Measurements from ENCODE around the gene NEDD4L.

Gene NEDD4L

DNA sequence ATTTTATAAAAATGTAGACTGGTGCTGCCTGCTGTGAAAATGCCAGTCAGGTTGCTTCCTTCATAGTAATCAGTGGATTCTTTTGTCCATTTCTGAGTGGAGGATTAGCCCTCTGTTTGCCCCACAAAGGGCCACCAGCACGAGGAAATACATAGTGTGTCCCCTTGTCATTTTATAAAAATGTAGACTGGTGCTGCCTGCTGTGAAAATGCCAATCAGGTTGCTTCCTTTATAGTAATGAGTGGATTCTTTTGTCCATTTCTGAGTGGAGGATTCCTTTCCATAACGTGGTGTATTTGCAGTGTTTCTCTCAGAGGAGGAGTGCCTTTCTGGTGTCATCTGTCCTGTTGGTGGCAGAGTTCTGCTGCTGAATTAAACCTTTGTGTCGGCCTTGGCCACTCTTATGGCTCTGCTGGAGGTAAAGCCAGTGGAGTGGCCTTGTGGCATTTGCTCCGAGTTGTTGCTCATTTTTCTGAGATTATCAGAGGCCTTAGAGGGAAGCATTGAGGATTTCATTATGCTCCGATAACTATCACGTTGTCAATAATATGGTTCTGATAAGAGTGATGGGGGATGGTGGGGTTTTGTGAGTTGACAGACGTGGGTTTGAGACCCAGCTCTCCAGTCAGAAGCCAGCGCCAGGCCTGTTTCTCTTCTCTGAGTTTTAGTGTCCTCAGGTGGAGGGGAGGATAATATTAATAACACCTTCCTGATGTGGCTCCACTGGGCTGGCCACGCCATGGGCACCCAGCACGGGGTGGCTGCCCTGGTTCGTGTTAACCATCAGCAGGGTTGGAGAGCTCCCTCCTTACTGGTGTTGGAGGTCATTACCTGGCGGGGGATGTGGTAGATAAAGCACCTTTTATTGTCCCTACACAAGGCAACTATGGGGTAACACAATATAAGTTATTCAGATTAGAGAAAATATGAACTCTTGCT is 96.6 kb downstream of the NEDD4L start:
- Histone ChIP-seq H3K23ac (ENCODE audit: low read depth, low read length, poor library complexity) (no peak overlapping the region), H2BK5ac (ENCODE audit: low read length) (no peak overlapping the region), H3K4me3 (ENCODE audit: low read length in 2 of 2) (no peak overlapping the region), H3K9ac (ENCODE audit: low read depth, low read length, poor library complexity) (no peak overlapping the region), H4K91ac (ENCODE audit: low read depth, low read length, poor library complexity) (no peak overlapping the region), H2BK15ac (ENCODE audit: low read length) (no peak overlapping the region), H3K4ac (ENCODE audit: low read length) (no peak overlapping the region), H3K4me1 (ENCODE audit: control insufficient read depth in 2 of 2, insufficient read depth in 1 of 2, low read depth in 1 of 2, low read length in 2 of 2) (peaks cover 11 to 15% of the 10 kb centered on the region in 2 donors), H2BK12ac (ENCODE audit: low read length) (no peak overlapping the region), H2AK5ac (ENCODE audit: low read depth, low read length) (no peak overlapping the region), H3K79me1 (ENCODE audit: low read depth, low read length) (no peaks in the 10 kb centered on the region), H3K9me3 (replicated peaks in 1 of 2; ENCODE audit: control insufficient read depth in 2 of 2, insufficient read depth in 1 of 2, low read depth in 1 of 2, low read length in 2 of 2) (peaks cover 0 to 7% of the 10 kb centered on the region in 2 donors), H3K4me2 (ENCODE audit: insufficient read depth, low read length, poor library complexity, severe bottlenecking) (no peak overlapping the region), H3K27ac (replicated peaks; ENCODE audit: low read length) (no peak overlapping the region), H4K8ac (ENCODE audit: low read depth, low read length) (no peak overlapping the region), H2AFZ (ENCODE audit: low read length) (no peak overlapping the region), H3K36me3 (replicated peaks in 1 of 2; ENCODE audit: control insufficient read depth in 2 of 2, insufficient read depth in 2 of 2, low read length in 2 of 2) (no peaks in the 10 kb centered on the region), H2BK120ac (ENCODE audit: low read depth, low read length) (no peak overlapping the region), H3K27me3 (ENCODE audit: control insufficient read depth in 3 of 3, insufficient read depth in 3 of 3, low read depth in 1 of 3, low read length in 3 of 3) (no peaks in the 10 kb centered on the region), H3K18ac (ENCODE audit: low read length) (no peak overlapping the region), H3K14ac (ENCODE audit: low read length) (no peak overlapping the region)
- WGBS, 2 donors (ENCODE audit: extremely low coverage in 2 of 2, insufficient read length in 2 of 2, insufficient replicate concordance in 1 of 2), result no CpG with 5 or more reads among the region's 12 CpGs
- no peak for DNase-seq (ENCODE audit: low spot score)

DNA sequence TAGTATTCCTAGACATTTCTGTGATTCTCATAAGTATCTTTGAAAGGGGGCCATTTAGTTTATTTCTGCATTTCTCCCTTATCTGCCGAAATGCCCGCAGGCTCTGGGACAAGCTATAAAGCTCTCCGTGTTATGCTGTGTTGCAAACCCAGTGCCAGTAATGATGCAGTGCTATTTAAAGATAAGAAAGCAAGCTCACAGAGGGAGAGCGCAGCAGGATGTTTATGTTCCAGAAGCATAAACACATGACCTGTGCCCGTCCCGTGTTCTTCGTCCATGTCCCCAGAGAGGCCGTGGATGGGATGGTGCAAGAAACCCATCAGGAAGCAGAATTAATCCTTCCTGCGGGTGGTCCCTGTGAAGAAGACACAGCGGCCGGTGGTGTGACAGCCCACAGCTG is 99.4 kb downstream of the NEDD4L start:
- peaks cover 0 to 7% of the 10 kb centered on the region in 2 donors for H3K9me3 ChIP-seq (replicated peaks in 1 of 2; ENCODE audit: control insufficient read depth in 2 of 2, insufficient read depth in 1 of 2, low read depth in 1 of 2, low read length in 2 of 2)
- H3K23ac ChIP-seq (ENCODE audit: low read depth, low read length, poor library complexity), result no peak overlapping the region
- no peak overlapping the region for H3K18ac ChIP-seq (ENCODE audit: low read length)
- no peak overlapping the region for H4K91ac ChIP-seq (ENCODE audit: low read depth, low read length, poor library complexity)
- no peak overlapping the region for H3K4me2 ChIP-seq (ENCODE audit: insufficient read depth, low read length, poor library complexity, severe bottlenecking)
- H3K27me3 ChIP-seq (ENCODE audit: control insufficient read depth in 3 of 3, insufficient read depth in 3 of 3, low read depth in 1 of 3, low read length in 3 of 3), result no peaks in the 10 kb centered on the region
- H3K4me3 ChIP-seq (ENCODE audit: low read length in 2 of 2), result no peak overlapping the region
- H2BK12ac ChIP-seq (ENCODE audit: low read length), result no peak overlapping the region
- DNase-seq (ENCODE audit: low spot score), result no peak
- no peak overlapping the region for H2AK5ac ChIP-seq (ENCODE audit: low read depth, low read length)
- H4K8ac ChIP-seq (ENCODE audit: low read depth, low read length), result no peak overlapping the region
- H3K36me3 ChIP-seq (replicated peaks in 1 of 2; ENCODE audit: control insufficient read depth in 2 of 2, insufficient read depth in 2 of 2, low read length in 2 of 2), result no peaks in the 10 kb centered on the region
- H3K9ac ChIP-seq (ENCODE audit: low read depth, low read length, poor library complexity), result no peak overlapping the region
- no peak overlapping the region for H3K27ac ChIP-seq (replicated peaks; ENCODE audit: low read length)
- no peaks in the 10 kb centered on the region for H3K79me1 ChIP-seq (ENCODE audit: low read depth, low read length)
- no peak overlapping the region for H2BK15ac ChIP-seq (ENCODE audit: low read length)
- no CpG with 5 or more reads among the region's 11 CpGs for WGBS, 2 donors (ENCODE audit: extremely low coverage in 2 of 2, insufficient read length in 2 of 2, insufficient replicate concordance in 1 of 2)
- H3K4me1 ChIP-seq (ENCODE audit: control insufficient read depth in 2 of 2, insufficient read depth in 1 of 2, low read depth in 1 of 2, low read length in 2 of 2), result peaks cover 11 to 20% of the 10 kb centered on the region in 2 donors
- no peak overlapping the region for H2BK5ac ChIP-seq (ENCODE audit: low read length)
- no peak overlapping the region for H3K14ac ChIP-seq (ENCODE audit: low read length)
- no peak overlapping the region for H3K4ac ChIP-seq (ENCODE audit: low read length)
- no peak overlapping the region for H2AFZ ChIP-seq (ENCODE audit: low read length)
- H2BK120ac ChIP-seq (ENCODE audit: low read depth, low read length), result no peak overlapping the region

DNA sequence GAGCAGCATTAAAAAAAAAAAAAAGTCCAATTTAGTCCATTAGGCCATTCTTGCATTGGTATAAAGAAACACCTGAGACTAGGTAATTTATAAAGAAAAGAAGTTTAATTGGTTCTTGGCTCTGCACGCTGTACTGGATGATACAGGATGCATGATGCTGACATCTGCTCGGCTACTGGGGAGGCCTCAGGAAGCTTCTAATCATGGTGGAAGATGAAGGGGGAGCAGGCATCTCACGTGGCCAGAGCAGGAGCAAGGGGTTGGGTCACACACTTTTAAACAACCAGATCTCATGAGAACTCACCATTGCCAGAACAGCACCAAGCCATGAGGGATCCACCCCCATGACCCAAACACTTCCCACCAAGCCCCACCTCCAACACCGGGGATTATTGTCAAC is 100.1 kb downstream of the NEDD4L start:
- Histone ChIP-seq H3K36me3 (replicated peaks in 1 of 2; ENCODE audit: control insufficient read depth in 2 of 2, insufficient read depth in 2 of 2, low read length in 2 of 2) (no peaks in the 10 kb centered on the region), H4K8ac (ENCODE audit: low read depth, low read length) (no peak overlapping the region), H4K91ac (ENCODE audit: low read depth, low read length, poor library complexity) (no peak overlapping the region), H3K9ac (ENCODE audit: low read depth, low read length, poor library complexity) (no peak overlapping the region), H3K4ac (ENCODE audit: low read length) (no peak overlapping the region), H3K18ac (ENCODE audit: low read length) (no peak overlapping the region), H2BK12ac (ENCODE audit: low read length) (no peak overlapping the region), H2AFZ (ENCODE audit: low read length) (no peak overlapping the region), H3K27ac (replicated peaks; ENCODE audit: low read length) (no peak overlapping the region), H3K9me3 (replicated peaks in 1 of 2; ENCODE audit: control insufficient read depth in 2 of 2, insufficient read depth in 1 of 2, low read depth in 1 of 2, low read length in 2 of 2) (peaks cover 0 to 7% of the 10 kb centered on the region in 2 donors), H3K4me1 (ENCODE audit: control insufficient read depth in 2 of 2, insufficient read depth in 1 of 2, low read depth in 1 of 2, low read length in 2 of 2) (peaks cover 11 to 20% of the 10 kb centered on the region in 2 donors), H3K4me2 (ENCODE audit: insufficient read depth, low read length, poor library complexity, severe bottlenecking) (no peak overlapping the region), H3K4me3 (ENCODE audit: low read length in 2 of 2) (no peak overlapping the region), H3K14ac (ENCODE audit: low read length) (no peak overlapping the region), H2BK15ac (ENCODE audit: low read length) (no peak overlapping the region), H3K23ac (ENCODE audit: low read depth, low read length, poor library complexity) (no peak overlapping the region), H3K79me1 (ENCODE audit: low read depth, low read length) (no peaks in the 10 kb centered on the region), H2BK5ac (ENCODE audit: low read length) (no peak overlapping the region), H2BK120ac (ENCODE audit: low read depth, low read length) (no peak overlapping the region), H2AK5ac (ENCODE audit: low read depth, low read length) (no peak overlapping the region), H3K27me3 (ENCODE audit: control insufficient read depth in 3 of 3, insufficient read depth in 3 of 3, low read depth in 1 of 3, low read length in 3 of 3) (no peaks in the 10 kb centered on the region)
- DNase-seq (ENCODE audit: low spot score), result no peak
- no CpG with 5 or more reads among the region's 4 CpGs for WGBS, 2 donors (ENCODE audit: extremely low coverage in 2 of 2, insufficient read length in 2 of 2, insufficient replicate concordance in 1 of 2)

DNA sequence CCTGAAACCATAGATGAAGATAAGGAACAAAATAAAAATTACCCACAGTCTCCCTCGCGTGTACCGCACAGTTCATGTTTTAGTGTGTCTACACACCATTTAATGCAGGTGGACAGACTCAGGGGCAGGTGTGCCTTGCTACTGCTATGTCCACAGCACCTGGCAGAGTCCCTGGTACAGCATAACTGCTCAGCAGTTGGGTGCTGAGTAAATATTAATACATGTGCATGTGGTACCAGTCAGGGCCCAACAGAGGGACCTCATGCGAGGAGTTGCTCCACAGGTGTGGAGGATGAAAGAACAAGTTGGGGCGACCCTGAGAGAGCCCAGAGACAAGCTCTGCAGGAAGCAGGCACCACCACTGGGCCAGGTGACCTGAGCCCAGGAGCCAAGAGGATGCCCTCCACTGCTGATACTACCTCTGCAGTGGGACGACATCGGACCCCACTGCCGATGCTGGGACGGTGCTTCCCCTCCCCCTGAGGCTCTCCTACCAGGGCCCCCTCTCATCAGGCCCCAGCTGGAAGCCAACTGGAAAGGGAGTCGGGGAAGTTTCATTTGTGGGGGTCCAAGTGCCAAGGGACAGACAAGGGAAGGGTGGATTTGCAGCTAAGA is 100.8 kb downstream of the NEDD4L start:
- no CpG with 5 or more reads among the region's 10 CpGs for WGBS, 2 donors (ENCODE audit: extremely low coverage in 2 of 2, insufficient read length in 2 of 2, insufficient replicate concordance in 1 of 2)
- no peak overlapping the region for H3K14ac ChIP-seq (ENCODE audit: low read length)
- no peaks in the 10 kb centered on the region for H3K27me3 ChIP-seq (ENCODE audit: control insufficient read depth in 3 of 3, insufficient read depth in 3 of 3, low read depth in 1 of 3, low read length in 3 of 3)
- no peak overlapping the region for H3K4me3 ChIP-seq (ENCODE audit: low read length in 2 of 2)
- H2BK15ac ChIP-seq (ENCODE audit: low read length), result no peak overlapping the region
- no peaks in the 10 kb centered on the region for H3K79me1 ChIP-seq (ENCODE audit: low read depth, low read length)
- DNase-seq (ENCODE audit: low spot score), result no peak
- peaks cover 0 to 7% of the 10 kb centered on the region in 2 donors for H3K9me3 ChIP-seq (replicated peaks in 1 of 2; ENCODE audit: control insufficient read depth in 2 of 2, insufficient read depth in 1 of 2, low read depth in 1 of 2, low read length in 2 of 2)
- H3K27ac ChIP-seq (replicated peaks; ENCODE audit: low read length), result no peak overlapping the region
- no peak overlapping the region for H2AFZ ChIP-seq (ENCODE audit: low read length)
- no peak overlapping the region for H2AK5ac ChIP-seq (ENCODE audit: low read depth, low read length)
- no peaks in the 10 kb centered on the region for H3K36me3 ChIP-seq (replicated peaks in 1 of 2; ENCODE audit: control insufficient read depth in 2 of 2, insufficient read depth in 2 of 2, low read length in 2 of 2)
- H3K18ac ChIP-seq (ENCODE audit: low read length), result no peak overlapping the region
- H4K8ac ChIP-seq (ENCODE audit: low read depth, low read length), result no peak overlapping the region
- no peak overlapping the region for H2BK5ac ChIP-seq (ENCODE audit: low read length)
- no peak overlapping the region for H2BK120ac ChIP-seq (ENCODE audit: low read depth, low read length)
- no peak overlapping the region for H4K91ac ChIP-seq (ENCODE audit: low read depth, low read length, poor library complexity)
- H3K4me2 ChIP-seq (ENCODE audit: insufficient read depth, low read length, poor library complexity, severe bottlenecking), result no peak overlapping the region
- no peak overlapping the region for H3K9ac ChIP-seq (ENCODE audit: low read depth, low read length, poor library complexity)
- no peak overlapping the region for H3K4ac ChIP-seq (ENCODE audit: low read length)
- H2BK12ac ChIP-seq (ENCODE audit: low read length), result no peak overlapping the region
- H3K4me1 ChIP-seq (ENCODE audit: control insufficient read depth in 2 of 2, insufficient read depth in 1 of 2, low read depth in 1 of 2, low read length in 2 of 2), result peaks cover 11 to 17% of the 10 kb centered on the region in 2 donors
- H3K23ac ChIP-seq (ENCODE audit: low read depth, low read length, poor library complexity), result no peak overlapping the region

Measured in neuronal stem cell (in vitro differentiated cells).